Thyroid gland (tissue), 4 donors: ENCODE data around the gene SF3B2. TPM values are rescaled to one million over a fixed set of nuclear protein-coding genes. Genes with fewer than 3 reads are reported as not detected.
A peak's percentile ranks its signal among the peaks of the same experiment; 100 is the strongest.
"Not testable (repeated sequence)": the region's sequence is repeated elsewhere in the genome, so short reads cannot be mapped to it uniquely, and the experiment has no call there.

Experiments
- DNase-seq, 2 donors: peaks; one replicate each; pipeline ENCODE4 v3.0.0-alpha.2; 2019
- H3K27ac ChIP-seq, 3 donors: fragments of 200-600 bp; sonication (generic); 1 replicate in 2 of 3; 2 replicates in 1 of 3; pipeline ENCODE4 v1.5.1; 2016 to 2019; ENCODE audit warnings: mild to moderate bottlenecking in 1 of 3, moderate library complexity in 1 of 3
- H3K27me3 ChIP-seq: fragments of 200-600 bp; sonication (generic); one replicate; pipeline ENCODE4 v1.5.1; 2019
- H3K36me3 ChIP-seq, 2 donors: fragments of 200-600 bp; sonication (generic); one replicate each; pipeline ENCODE4 v1.5.1; 2016 to 2019
- H3K4me1 ChIP-seq, 2 donors: fragments of 200-600 bp; sonication (generic); one replicate each; pipeline ENCODE4 v1.5.1; 2017 to 2019
- H3K4me3 ChIP-seq, 3 donors: fragments of 200-600 bp; sonication (generic); replicated peaks in 1 of 3; 1 replicate in 2 of 3; 2 replicates in 1 of 3; pipeline ENCODE4 v1.5.1; 2016; ENCODE audit warnings: mild to moderate bottlenecking in 1 of 3
- H3K9me3 ChIP-seq: fragments of 200-600 bp; sonication (generic); one replicate; pipeline ENCODE4 v1.5.1; 2017
- CTCF ChIP-seq, 6 experiments: fragments of 200-600 bp in 3 of 6; fragments of 450-650 bp in 3 of 6; sonication (generic) in 3 of 6; IDR thresholded peaks; one replicate each; pipeline ENCODE4 v1.5.1; 2016 to 2019; ENCODE audit warnings: antibody characterized with exemption in 6 of 6, mild to moderate bottlenecking in 2 of 6, inconsistent platforms in 1 of 6, moderate library complexity in 1 of 6
- POLR2A ChIP-seq, 2 donors: fragments of 450-650 bp; IDR thresholded peaks; one replicate each; pipeline ENCODE4 v1.6.1; 2017; ENCODE audit warnings: antibody characterized with exemption in 2 of 2, mild to moderate bottlenecking in 2 of 2, moderate library complexity in 1 of 2
- WGBS, 2 donors: methylation state at CpG; one replicate each; pipeline ENCODE4 v1.1.5; 2017; 5-methylcytosine and 5-hydroxymethylcytosine counted together
- intact Hi-C: fragments of 100-400 bp; cut with DNase I; formaldehyde crosslinking; loops from one replicate; pipeline ENCODE4 v1.15.1; 2023
- total RNA-seq, 4 donors: library from RNA; depleted of rRNA; stranded (reverse); fragments of >200 nt; gene quantifications; one replicate each; pipeline ENCODE4 v1.2.3, GENCODE V29; 2016

SF3B2 gene
- total RNA-seq, 4 donors from 2014 or later = 149 to 231 (median 158) TPM

GRCh38 chr11:66073669-66074068, 21.5 kb downstream of the SF3B2 start:
- no peak for DNase-seq
- WGBS, 2 donors = 100% methylated on average over 1 of the region's 1 CpG
- Histone ChIP-seq H3K4me3 (no peak overlapping the region), H3K9me3 (no peaks in the 10 kb centered on the region), H3K27me3 (no peaks in the 10 kb centered on the region), H3K36me3 (peaks cover 3 to 4% of the 10 kb centered on the region in 2 donors), H3K4me1 (peaks cover 27 to 35% of the 10 kb centered on the region in 2 donors), H3K27ac (no peak overlapping the region)
- no peak for TF ChIP-seq POLR2A (IDR thresholded peaks at IDR 0.05)
- no peak for TF ChIP-seq CTCF (IDR thresholded peaks at IDR 0.05)
- intact Hi-C loops = loop anchor here (10.0 kb wide), 1 partner anchor 141 kb away; no protein-coding TSS in a partner anchor

GRCh38 chr11:66075273-66075672, 23.1 kb downstream of the SF3B2 start:
- H3K9me3 ChIP-seq = no peaks in the 10 kb centered on the region
- no peak for DNase-seq
- H3K27me3 ChIP-seq = no peaks in the 10 kb centered on the region
- WGBS, 2 donors = 94 to 97% methylated on average over 4 of the region's 4 CpGs
- H3K4me3 ChIP-seq = no peak overlapping the region
- H3K4me1 ChIP-seq = peaks cover 19 to 26% of the 10 kb centered on the region in 2 donors
- no peaks in the 10 kb centered on the region for H3K36me3 ChIP-seq
- TF ChIP-seq POLR2A (IDR thresholded peaks at IDR 0.05) = no peak
- TF ChIP-seq CTCF (IDR thresholded peaks at IDR 0.05) = no peak
- intact Hi-C loops = loop anchor here (10.0 kb wide), 1 partner anchor 140 kb away; no protein-coding TSS in a partner anchor
- no peak overlapping the region for H3K27ac ChIP-seq

GRCh38 chr11:66076561-66076960, 24.4 kb downstream of the SF3B2 start:
- peak overlapping the region in 1 of 3 donors; percentile 50 for H3K27ac ChIP-seq
- no peaks in the 10 kb centered on the region for H3K9me3 ChIP-seq
- no peaks in the 10 kb centered on the region for H3K36me3 ChIP-seq
- H3K4me3 ChIP-seq = no peak overlapping the region
- 67 to 84% methylated on average over 7 to 9 of the region's 9 CpGs for whole genome bisulfite sequencing, 2 donors
- intact Hi-C loops = loop anchor here (10.0 kb wide), 1 partner anchor 138 kb away; no protein-coding TSS in a partner anchor
- TF ChIP-seq CTCF (IDR thresholded peaks at IDR 0.05) (no peak), POLR2A (IDR thresholded peaks at IDR 0.05) (no peak)
- DNase-seq = peak in 1 of 2 donors; percentile 32
- no peaks in the 10 kb centered on the region for H3K27me3 ChIP-seq
- H3K4me1 ChIP-seq = peaks cover 30 to 32% of the 10 kb centered on the region in 2 donors

- Histone ChIP-seq H3K4me3 (no peak overlapping the region), H3K27ac (no peak overlapping the region), H3K9me3 (no peaks in the 10 kb centered on the region), H3K36me3 (no peaks in the 10 kb centered on the region), H3K4me1 (peaks cover 31 to 40% of the 10 kb centered on the region in 2 donors), H3K27me3 (no peaks in the 10 kb centered on the region)
- 82 to 90% methylated on average over 3 of the region's 3 CpGs for WGBS, 2 donors
- no peak for DNase-seq
- no peak for TF ChIP-seq POLR2A (IDR thresholded peaks at IDR 0.05)
- TF ChIP-seq CTCF (IDR thresholded peaks at IDR 0.05) = no peak
- intact Hi-C loops = loop anchor here (10.0 kb wide), 1 partner anchor 137 kb away; no protein-coding TSS in a partner anchor
These were observed 25.8 kb downstream of the SF3B2 start for GRCh38 chr11:66077927-66078326.

- H3K9me3 ChIP-seq, H3K27me3 ChIP-seq, H3K27ac ChIP-seq, H3K36me3 ChIP-seq, H3K4me3 ChIP-seq, DNase-seq: not testable (repeated sequence)
- intact Hi-C loops = loop anchor here (10.0 kb wide), 1 partner anchor 136 kb away; no protein-coding TSS in a partner anchor
- WGBS, 2 donors = 90 to 91% methylated on average over 7 of the region's 7 CpGs
- H3K4me1 ChIP-seq = peaks cover 41 to 51% of the 10 kb centered on the region in 2 donors
These were observed 26.8 kb downstream of the SF3B2 start for GRCh38 chr11:66078949-66079348.
